Body of pancreas (tissue), 4 donors: ENCODE results near the gene CNTNAP2.

Source experiments
- CTCF ChIP-seq, 7 experiments: fragments of 450-650 bp in 4 of 7; fragments of 200-600 bp in 3 of 7; sonication (generic) in 3 of 7; IDR thresholded peaks; one replicate each; pipeline ENCODE4 v1.5.1; 2016 to 2019; ENCODE audit warnings: antibody characterized with exemption in 7 of 7
- POLR2A ChIP-seq, 3 donors: fragments of 450-650 bp; IDR thresholded peaks; one replicate each; pipeline ENCODE4 v1.6.1; 2016; ENCODE audit warnings: antibody characterized with exemption in 3 of 3, mild to moderate bottlenecking in 2 of 3

GRCh38 chr7:146414937-146415336, 298.3 kb downstream of the CNTNAP2 start:
- TF ChIP-seq CTCF (IDR thresholded peaks at IDR 0.05) (no peak), POLR2A (IDR thresholded peaks at IDR 0.05) (no peak)
